ENCODE results near the gene SHKBP1. TPM values are rescaled to one million over a fixed set of nuclear protein-coding genes. Genes with fewer than 3 reads are reported as not detected.

Gene SHKBP1
- total RNA-seq, 2 donors from 2014 or later: 53.6 to 87.8 TPM

DNA sequence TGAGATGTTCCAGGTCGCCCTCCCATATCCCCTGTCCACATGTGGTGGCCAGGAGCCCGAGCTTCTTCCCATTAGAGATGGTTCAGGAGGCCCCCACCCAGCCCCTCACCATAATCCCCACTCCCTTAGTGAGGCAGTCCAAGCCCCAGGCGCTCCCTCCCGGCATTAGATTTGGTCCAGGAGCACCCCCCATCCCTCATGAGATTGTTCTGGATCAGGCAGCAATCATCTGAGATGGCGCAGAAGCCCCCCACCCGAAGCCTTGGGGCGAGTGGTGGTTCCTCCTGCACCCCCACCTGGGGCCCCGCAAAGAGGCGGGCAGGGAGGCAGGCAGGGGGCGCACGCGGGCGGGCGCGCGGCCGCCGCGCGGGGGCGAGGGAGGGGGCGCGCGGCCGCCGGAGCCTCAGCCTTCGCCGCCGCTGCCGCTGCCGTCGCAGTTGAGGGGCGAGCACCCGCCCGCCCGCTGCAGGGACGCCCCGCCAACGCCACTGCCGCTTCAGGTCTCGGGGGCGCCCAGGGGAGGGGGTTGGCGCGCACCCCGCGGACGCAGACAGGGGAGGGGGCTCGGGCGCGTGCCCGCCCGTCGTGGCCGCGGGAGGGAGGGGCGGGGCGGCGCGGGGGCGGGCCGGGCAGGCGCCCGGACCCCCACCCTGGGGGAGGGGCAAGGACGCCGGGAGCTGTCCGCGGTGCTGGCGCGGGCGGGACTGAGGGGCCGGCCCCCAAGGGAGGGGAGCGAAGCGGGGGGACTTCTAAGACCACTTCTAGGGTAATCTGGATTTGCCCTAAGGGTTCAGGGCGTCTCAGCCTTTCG is 46.4 kb upstream of the SHKBP1 start:
- no peaks in the 10 kb centered on the region for H3K9me3 ChIP-seq
- TF ChIP-seq, protein P1, sequence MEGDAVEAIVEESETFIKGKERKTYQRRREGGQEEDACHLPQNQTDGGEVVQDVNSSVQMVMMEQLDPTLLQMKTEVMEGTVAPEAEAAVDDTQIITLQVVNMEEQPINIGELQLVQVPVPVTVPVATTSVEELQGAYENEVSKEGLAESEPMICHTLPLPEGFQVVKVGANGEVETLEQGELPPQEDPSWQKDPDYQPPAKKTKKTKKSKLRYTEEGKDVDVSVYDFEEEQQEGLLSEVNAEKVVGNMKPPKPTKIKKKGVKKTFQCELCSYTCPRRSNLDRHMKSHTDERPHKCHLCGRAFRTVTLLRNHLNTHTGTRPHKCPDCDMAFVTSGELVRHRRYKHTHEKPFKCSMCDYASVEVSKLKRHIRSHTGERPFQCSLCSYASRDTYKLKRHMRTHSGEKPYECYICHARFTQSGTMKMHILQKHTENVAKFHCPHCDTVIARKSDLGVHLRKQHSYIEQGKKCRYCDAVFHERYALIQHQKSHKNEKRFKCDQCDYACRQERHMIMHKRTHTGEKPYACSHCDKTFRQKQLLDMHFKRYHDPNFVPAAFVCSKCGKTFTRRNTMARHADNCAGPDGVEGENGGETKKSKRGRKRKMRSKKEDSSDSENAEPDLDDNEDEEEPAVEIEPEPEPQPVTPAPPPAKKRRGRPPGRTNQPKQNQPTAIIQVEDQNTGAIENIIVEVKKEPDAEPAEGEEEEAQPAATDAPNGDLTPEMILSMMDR (IDR thresholded peaks at IDR 0.05): no peak
- intact Hi-C loops (cut with DNase I): no loop called here
- DNase-seq: peak; percentile 28
- H3K4me3 ChIP-seq: no peak overlapping the region
- H3K27ac ChIP-seq: no peak overlapping the region
- no peaks in the 10 kb centered on the region for H3K36me3 ChIP-seq
- H3K9ac ChIP-seq (ENCODE audit: low read depth in 2 of 2, low read length in 2 of 2): no peak overlapping the region
- no peaks in the 10 kb centered on the region for H3K27me3 ChIP-seq
- H3K4me1 ChIP-seq: no peaks in the 10 kb centered on the region

DNA sequence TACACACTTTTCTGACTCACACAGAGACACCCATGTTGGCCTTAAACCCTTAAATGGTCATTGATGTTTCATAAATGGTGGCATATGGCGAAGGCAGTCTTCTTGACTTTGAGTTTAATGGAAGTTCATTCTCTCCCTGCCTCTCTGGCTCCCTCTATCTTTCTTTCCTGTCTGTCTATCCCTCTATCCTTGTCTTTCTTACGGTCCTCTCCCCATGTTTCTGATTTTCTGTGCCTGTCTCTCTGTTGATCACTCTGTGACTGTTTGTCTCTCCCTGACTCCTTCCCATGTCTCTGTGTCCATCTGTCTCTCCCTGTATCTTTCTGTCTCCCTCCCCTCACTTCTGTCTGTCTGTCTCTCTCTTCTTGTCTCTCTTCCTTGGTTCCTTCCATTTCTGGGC is 43.2 kb upstream of the SHKBP1 start:
- Histone ChIP-seq H3K4me3 (no peak overlapping the region), H3K27ac (no peak overlapping the region), H3K27me3 (no peaks in the 10 kb centered on the region), H3K9me3 (no peaks in the 10 kb centered on the region), H3K9ac (ENCODE audit: low read depth in 2 of 2, low read length in 2 of 2) (no peak overlapping the region), H3K4me1 (no peaks in the 10 kb centered on the region), H3K36me3 (no peaks in the 10 kb centered on the region)
- DNase-seq: no peak
- intact Hi-C loops (cut with DNase I): no loop called here
- TF ChIP-seq, protein P1 (IDR thresholded peaks at IDR 0.05): no peak

DNA sequence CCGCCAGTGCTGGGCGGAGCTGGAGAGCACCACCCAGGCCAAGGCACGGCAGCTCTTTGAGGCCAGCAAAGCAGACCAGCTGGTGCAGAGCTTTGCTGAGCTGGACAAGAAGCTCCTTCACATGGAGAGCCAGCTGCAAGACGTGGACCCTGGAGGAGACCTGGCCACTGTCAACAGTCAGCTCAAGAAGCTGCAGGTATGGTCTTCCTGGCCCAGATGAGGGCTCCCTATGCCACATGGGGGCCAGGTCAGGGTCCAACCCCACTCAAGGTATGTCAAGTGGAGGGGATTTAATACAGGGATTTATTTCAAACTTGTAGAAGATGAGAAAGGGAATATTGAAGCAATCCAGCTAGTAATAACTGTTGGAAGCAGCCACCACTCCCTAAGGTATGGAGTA is 42.5 kb upstream of the SHKBP1 start:
- no peak for DNase-seq
- TF ChIP-seq, protein P1 (IDR thresholded peaks at IDR 0.05): no peak
- Histone ChIP-seq H3K9me3 (no peaks in the 10 kb centered on the region), H3K36me3 (no peaks in the 10 kb centered on the region), H3K9ac (ENCODE audit: low read depth in 2 of 2, low read length in 2 of 2) (no peak overlapping the region), H3K4me1 (no peaks in the 10 kb centered on the region), H3K4me3 (no peak overlapping the region), H3K27ac (no peak overlapping the region), H3K27me3 (no peaks in the 10 kb centered on the region)
- intact Hi-C loops (cut with DNase I): no loop called here

DNA sequence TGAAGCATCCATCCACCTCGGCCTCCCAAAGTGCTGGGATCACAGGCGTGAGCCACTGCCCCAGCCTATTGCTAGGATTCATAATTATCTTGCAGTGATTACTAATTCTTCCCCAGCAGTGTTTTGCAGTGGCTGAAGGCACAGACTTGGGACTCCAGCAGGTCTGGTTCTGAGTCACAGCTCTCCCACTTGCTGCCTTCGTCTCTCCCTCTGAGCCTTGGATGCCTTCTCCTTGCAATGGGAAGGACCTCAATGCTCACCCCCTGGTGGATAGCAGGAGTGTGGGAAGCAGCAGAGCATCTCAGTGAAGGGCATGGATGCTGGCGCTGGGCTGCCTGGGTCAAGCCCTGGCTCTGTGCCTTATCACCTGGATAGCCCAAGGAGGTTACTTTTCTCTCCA is 37.6 kb upstream of the SHKBP1 start:
- H3K27ac ChIP-seq: no peak overlapping the region
- no peaks in the 10 kb centered on the region for H3K4me1 ChIP-seq
- no peaks in the 10 kb centered on the region for H3K27me3 ChIP-seq
- intact Hi-C loops (cut with DNase I): no loop called here
- H3K9ac ChIP-seq (ENCODE audit: low read depth in 2 of 2, low read length in 2 of 2): no peak overlapping the region
- no peaks in the 10 kb centered on the region for H3K36me3 ChIP-seq
- TF ChIP-seq, protein P1 (IDR thresholded peaks at IDR 0.05): no peak
- H3K9me3 ChIP-seq: no peaks in the 10 kb centered on the region
- no peak for DNase-seq
- no peak overlapping the region for H3K4me3 ChIP-seq

DNA sequence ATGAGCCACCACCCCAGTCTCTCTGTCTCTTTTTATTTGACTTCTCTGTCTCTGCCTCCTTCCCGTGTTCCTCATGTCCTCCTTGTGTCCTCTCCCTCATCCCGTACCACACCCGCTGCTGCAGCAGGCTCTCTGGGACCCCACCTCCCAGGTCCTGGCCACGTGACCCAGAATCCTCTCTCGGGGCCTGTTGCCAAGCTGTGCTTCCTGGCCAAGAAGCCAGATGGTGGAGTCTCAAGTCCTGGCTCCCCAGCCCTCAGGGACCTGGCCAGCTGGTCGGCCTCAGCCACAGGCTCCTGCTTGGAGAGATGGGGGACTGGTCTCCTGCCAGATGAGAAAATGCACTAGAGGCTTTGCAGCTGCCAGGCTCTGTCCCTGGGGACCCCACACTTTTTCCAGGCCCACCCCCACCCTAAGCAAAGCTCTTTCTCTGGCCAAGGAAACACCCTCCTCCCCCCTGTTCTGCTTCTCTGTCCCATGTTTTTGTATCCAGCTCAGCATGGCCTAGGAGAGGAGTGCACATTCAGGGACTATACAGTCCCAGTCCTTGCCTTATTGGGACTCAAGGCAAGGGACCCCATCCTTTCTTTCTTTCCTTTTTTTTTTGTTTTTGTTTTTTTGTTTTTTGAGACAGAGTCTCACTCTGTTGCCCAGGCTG is 34.3 kb upstream of the SHKBP1 start:
- H3K36me3 ChIP-seq: no peaks in the 10 kb centered on the region
- H3K4me3 ChIP-seq: no peak overlapping the region
- H3K27me3 ChIP-seq: no peaks in the 10 kb centered on the region
- no peaks in the 10 kb centered on the region for H3K9me3 ChIP-seq
- DNase-seq: peak; percentile 67
- no peak overlapping the region for H3K27ac ChIP-seq
- TF ChIP-seq, protein P1 (IDR thresholded peaks at IDR 0.05): no peak
- intact Hi-C loops (cut with DNase I): no loop called here
- no peak overlapping the region for H3K9ac ChIP-seq (ENCODE audit: low read depth in 2 of 2, low read length in 2 of 2)
- H3K4me1 ChIP-seq: no peaks in the 10 kb centered on the region

Measured in colonic mucosa (tissue), 4 donors.